Measurements from ENCODE around the gene ECT2L. TPM values are rescaled to one million over a fixed set of nuclear protein-coding genes. Genes with fewer than 3 reads are reported as not detected.

ECT2L gene
- polyA plus RNA-seq, 3 donors: not detected

DNA sequence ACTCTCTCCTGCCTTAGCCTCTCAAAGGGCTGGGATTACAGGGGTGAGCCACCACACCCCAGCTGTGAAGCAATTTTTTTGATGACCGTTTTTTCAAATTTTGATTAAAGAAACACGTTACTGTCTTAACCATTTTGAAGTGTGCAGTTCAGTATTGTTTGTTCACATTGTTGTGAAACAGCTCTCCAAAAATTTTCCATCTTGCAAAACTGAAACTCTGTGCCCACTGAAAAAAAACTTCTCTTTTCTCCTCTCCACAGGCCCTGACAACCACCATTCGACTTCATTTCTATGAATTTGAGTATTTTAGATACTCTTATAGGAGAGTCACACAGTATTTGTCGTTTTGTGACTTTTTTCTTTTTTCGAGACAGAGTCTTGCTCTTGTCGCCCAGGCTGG is 53.9 kb downstream of the ECT2L start:
- H3K27ac Mint-ChIP-seq: peak overlapping the region in 5 of 7 donors; percentile 48 to 60 (median 54)
- Histone ChIP-seq H3K9ac (ENCODE audit: insufficient read depth, low read length, poor library complexity, severe bottlenecking) (no peak overlapping the region), H3K27me3 (ENCODE audit: control insufficient read depth in 2 of 2, insufficient read depth in 2 of 2, low read length in 2 of 2) (no peaks in the 10 kb centered on the region), H4K20me1 (ENCODE audit: insufficient read depth, low read length) (no peaks in the 10 kb centered on the region), H3K4me1 (ENCODE audit: control insufficient read depth in 1 of 2, insufficient read depth in 2 of 2, low read length in 2 of 2) (peaks cover 7 to 11% of the 10 kb centered on the region in 2 donors), H2AFZ (ENCODE audit: insufficient read depth, low read depth, low read length, poor library complexity, severe bottlenecking) (no peak overlapping the region), H3K4me2 (replicated peaks; ENCODE audit: extremely low read depth, low read length, poor library complexity, severe bottlenecking) (no peak overlapping the region), H3K27ac (ENCODE audit: low read depth in 1 of 2, low read length in 2 of 2) (peak overlapping the region in 1 of 2 donors; percentile 26), H3K9me3 (replicated peaks in 1 of 2; ENCODE audit: control insufficient read depth in 1 of 2, insufficient read depth in 1 of 2, low read length in 2 of 2) (peaks cover 3 to 4% of the 10 kb centered on the region in 2 donors), H3K36me3 (replicated peaks in 1 of 2; ENCODE audit: control insufficient read depth in 1 of 2, insufficient read depth in 2 of 2, low read length in 2 of 2) (no peaks in the 10 kb centered on the region), H3K79me2 (ENCODE audit: insufficient read depth, low read length) (no peaks in the 10 kb centered on the region), H3K4me3 (replicated peaks in 1 of 3; ENCODE audit: low read depth in 2 of 3, low read length in 3 of 3) (no peak overlapping the region)
- no peaks in the 10 kb centered on the region for H3K36me3 Mint-ChIP-seq
- TF ChIP-seq, protein P1, sequence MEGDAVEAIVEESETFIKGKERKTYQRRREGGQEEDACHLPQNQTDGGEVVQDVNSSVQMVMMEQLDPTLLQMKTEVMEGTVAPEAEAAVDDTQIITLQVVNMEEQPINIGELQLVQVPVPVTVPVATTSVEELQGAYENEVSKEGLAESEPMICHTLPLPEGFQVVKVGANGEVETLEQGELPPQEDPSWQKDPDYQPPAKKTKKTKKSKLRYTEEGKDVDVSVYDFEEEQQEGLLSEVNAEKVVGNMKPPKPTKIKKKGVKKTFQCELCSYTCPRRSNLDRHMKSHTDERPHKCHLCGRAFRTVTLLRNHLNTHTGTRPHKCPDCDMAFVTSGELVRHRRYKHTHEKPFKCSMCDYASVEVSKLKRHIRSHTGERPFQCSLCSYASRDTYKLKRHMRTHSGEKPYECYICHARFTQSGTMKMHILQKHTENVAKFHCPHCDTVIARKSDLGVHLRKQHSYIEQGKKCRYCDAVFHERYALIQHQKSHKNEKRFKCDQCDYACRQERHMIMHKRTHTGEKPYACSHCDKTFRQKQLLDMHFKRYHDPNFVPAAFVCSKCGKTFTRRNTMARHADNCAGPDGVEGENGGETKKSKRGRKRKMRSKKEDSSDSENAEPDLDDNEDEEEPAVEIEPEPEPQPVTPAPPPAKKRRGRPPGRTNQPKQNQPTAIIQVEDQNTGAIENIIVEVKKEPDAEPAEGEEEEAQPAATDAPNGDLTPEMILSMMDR (IDR thresholded peaks at IDR 0.05): no peak
- H3K27me3 Mint-ChIP-seq (ENCODE audit: low read depth in 3 of 3): peaks cover 0 to 2% (median 0%) of the 10 kb centered on the region in 3 donors
- peak in 1 of 3 donors; percentile 12 for DNase-seq
- H3K4me3 Mint-ChIP-seq: no peak overlapping the region
- intact Hi-C loops (cut with micrococcal nuclease): no loop called here
- peaks cover 8% of the 10 kb centered on the region for H3K4me1 Mint-ChIP-seq
- WGBS (ENCODE audit: insufficient coverage): 83% methylated on average over 3 of the region's 6 CpGs
- H3K9me3 Mint-ChIP-seq: peaks cover 0 to 10% (median 4%) of the 10 kb centered on the region in 7 donors

DNA sequence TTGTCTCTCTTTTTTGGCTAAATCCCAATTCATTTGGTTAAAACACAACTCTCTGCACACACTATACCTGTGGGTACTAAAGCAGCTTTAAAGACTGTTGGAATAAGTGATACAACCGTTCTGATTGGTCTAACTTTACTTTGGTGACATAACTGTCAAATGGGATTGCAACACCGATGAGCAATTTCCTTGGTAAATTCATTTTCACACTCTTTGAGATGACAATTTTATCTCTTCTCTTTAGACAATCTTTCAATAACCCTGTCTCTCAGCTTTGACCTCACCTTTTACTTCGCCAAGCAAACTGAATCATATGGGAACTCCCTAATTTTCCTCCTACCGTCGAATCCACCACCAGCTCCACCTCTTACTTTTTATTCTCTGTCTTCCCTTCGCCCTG is 60.8 kb downstream of the ECT2L start:
- no peaks in the 10 kb centered on the region for H3K36me3 ChIP-seq (replicated peaks in 1 of 2; ENCODE audit: control insufficient read depth in 1 of 2, insufficient read depth in 2 of 2, low read length in 2 of 2)
- intact Hi-C loops (cut with micrococcal nuclease): no loop called here
- no peak overlapping the region for H3K4me3 ChIP-seq (replicated peaks in 1 of 3; ENCODE audit: low read depth in 2 of 3, low read length in 3 of 3)
- H4K20me1 ChIP-seq (ENCODE audit: insufficient read depth, low read length): no peaks in the 10 kb centered on the region
- WGBS (ENCODE audit: insufficient coverage): 71% methylated on average over 6 of the region's 6 CpGs
- DNase-seq: peak; percentile 11 to 46 (median 26)
- no peak overlapping the region for H3K9ac ChIP-seq (ENCODE audit: insufficient read depth, low read length, poor library complexity, severe bottlenecking)
- peaks cover 9 to 17% of the 10 kb centered on the region in 2 donors for H3K4me1 ChIP-seq (ENCODE audit: control insufficient read depth in 1 of 2, insufficient read depth in 2 of 2, low read length in 2 of 2)
- TF ChIP-seq, protein P1 (IDR thresholded peaks at IDR 0.05): no peak
- Mint-ChIP-seq H3K27me3 (ENCODE audit: low read depth in 3 of 3) (peaks cover 0 to 2% (median 0%) of the 10 kb centered on the region in 3 donors), H3K4me1 (peaks cover 17% of the 10 kb centered on the region), H3K9me3 (peaks cover 6 to 16% (median 12%) of the 10 kb centered on the region in 7 donors), H3K27ac (peak overlapping the region in 1 of 7 donors; percentile 61), H3K36me3 (no peaks in the 10 kb centered on the region), H3K4me3 (no peak overlapping the region)
- H3K27me3 ChIP-seq (ENCODE audit: control insufficient read depth in 2 of 2, insufficient read depth in 2 of 2, low read length in 2 of 2): no peaks in the 10 kb centered on the region
- no peak overlapping the region for H3K27ac ChIP-seq (ENCODE audit: low read depth in 1 of 2, low read length in 2 of 2)
- H3K9me3 ChIP-seq (replicated peaks in 1 of 2; ENCODE audit: control insufficient read depth in 1 of 2, insufficient read depth in 1 of 2, low read length in 2 of 2): peaks cover 0 to 3% of the 10 kb centered on the region in 2 donors
- no peak overlapping the region for H3K4me2 ChIP-seq (replicated peaks; ENCODE audit: extremely low read depth, low read length, poor library complexity, severe bottlenecking)
- no peak overlapping the region for H2AFZ ChIP-seq (ENCODE audit: insufficient read depth, low read depth, low read length, poor library complexity, severe bottlenecking)
- H3K79me2 ChIP-seq (ENCODE audit: insufficient read depth, low read length): no peaks in the 10 kb centered on the region
